Endothelial cell of umbilical vein (primary cell): ENCODE measurements around the gene PILRA. TPM values are rescaled to one million over a fixed set of nuclear protein-coding genes. Genes with fewer than 3 reads are reported as not detected.

Experiments used
- BruUV-seq: library from RNA; stranded (reverse); fragments of 400-500 nt; replicated peaks from 2 replicates; lab custom pipeline; 2021; lab: Mats Ljungman, UMichigan
- CTCF ChIA-PET: fragments of 300-600, 350-600 bp; sonication (Branson Sonifier 250); formaldehyde crosslinking; loops from one replicate; lab custom pipeline; 2021; ENCODE audit warnings: antibody characterized with exemption, inconsistent platforms; lab: Charles Lee
- POLR2A ChIA-PET: fragments of 300-600, 350-600 bp; sonication (Branson Sonifier 250); formaldehyde crosslinking; loops from one replicate; lab custom pipeline; 2021; ENCODE audit warnings: antibody characterized with exemption, inconsistent platforms; lab: Charles Lee
- DNase-seq: peaks from one replicate; pipeline ENCODE4 v3.0.0-alpha.2; 2011; ENCODE audit warnings: low read depth, low spot score
- FAIRE-seq: peaks from 2 replicates; lab custom pipeline; 2011; peaks lifted over from hg19 to GRCh38; lab: Jason Lieb, UNC
- H2AFZ ChIP-seq: 2 replicates; pipeline ENCODE4 v1.6.0; 2012; ENCODE audit warnings: low read depth, low read length, control low read depth, inconsistent platforms
- H3K27ac ChIP-seq: 2 replicates; pipeline ENCODE4 v1.5.1; 2011; ENCODE audit warnings: low read depth, mild to moderate bottlenecking, control low read depth, low read length, moderate library complexity; ENCODE audit not compliant: insufficient read depth
- H3K27me3 ChIP-seq, 2 experiments: 2 replicates each; pipeline versions ENCODE4 v1.6.0 to v1.6.1; 2011; ENCODE audit warnings: low read length in 2 of 2, mixed read lengths in 1 of 2; ENCODE audit not compliant: control insufficient read depth in 2 of 2, insufficient read depth in 2 of 2
- H3K36me3 ChIP-seq, 2 experiments: 2 replicates in 1 of 2; 3 replicates in 1 of 2; pipeline ENCODE4 v1.5.1; 2011; ENCODE audit warnings: low read length in 2 of 2, mild to moderate bottlenecking in 1 of 2, moderate library complexity in 1 of 2; ENCODE audit not compliant: control insufficient read depth in 2 of 2, insufficient read depth in 2 of 2; ENCODE audit errors: extremely low read depth in 1 of 2
- H3K4me1 ChIP-seq: 3 replicates; pipeline ENCODE4 v1.5.1; 2011; ENCODE audit warnings: mild to moderate bottlenecking, low read length; ENCODE audit not compliant: control insufficient read depth, insufficient read depth; ENCODE audit errors: extremely low read depth
- H3K4me2 ChIP-seq: 2 replicates; pipeline ENCODE4 v1.6.1; 2011; ENCODE audit warnings: low read length, control low read depth, mixed read lengths; ENCODE audit not compliant: insufficient read depth
- H3K4me3 ChIP-seq, 3 experiments: fragments of 200-600 bp in 1 of 3; sonication (generic), shearing (Covaris generic) in 1 of 3; replicated peaks in 1 of 3; 2 replicates each; pipeline ENCODE4 v1.5.1; 2011 to 2016; ENCODE audit warnings: control low read depth in 3 of 3, low read length in 3 of 3, mild to moderate bottlenecking in 2 of 3, inconsistent platforms in 1 of 3, low read depth in 1 of 3, moderate library complexity in 1 of 3; ENCODE audit not compliant: insufficient read depth in 1 of 3
- H3K79me2 ChIP-seq: 2 replicates; pipeline ENCODE4 v1.6.0; 2012; ENCODE audit warnings: low read length, inconsistent platforms; ENCODE audit not compliant: control insufficient read depth, insufficient read depth
- H3K9ac ChIP-seq: replicated peaks from 2 replicates; pipeline ENCODE3; 2011; ENCODE audit warnings: low read length, control low read depth; ENCODE audit not compliant: insufficient read depth; ENCODE audit errors: extremely low read depth
- H3K9me1 ChIP-seq: replicated peaks from 3 replicates; pipeline ENCODE4 v1.6.0; 2011; ENCODE audit warnings: mild to moderate bottlenecking, low read length; ENCODE audit not compliant: control insufficient read depth, insufficient read depth; ENCODE audit errors: extremely low read depth
- H3K9me3 ChIP-seq: replicated peaks from 2 replicates; pipeline ENCODE4 v1.5.1; 2012; ENCODE audit warnings: low read length, inconsistent platforms; ENCODE audit not compliant: control insufficient read depth, insufficient read depth
- H4K20me1 ChIP-seq: replicated peaks from 2 replicates; pipeline ENCODE3; 2011; ENCODE audit warnings: mild to moderate bottlenecking, low read length; ENCODE audit not compliant: control insufficient read depth, insufficient read depth; ENCODE audit errors: extremely low read depth
- CTCF ChIP-seq, 2 donors: IDR thresholded peaks; 1 replicate in 1 of 2; 2 replicates in 1 of 2; pipeline ENCODE4 v1.5.1; 2011; ENCODE audit warnings: low read length in 2 of 2, mild to moderate bottlenecking in 2 of 2, moderate library complexity in 2 of 2, control low read depth in 1 of 2, inconsistent platforms in 1 of 2, low read depth in 1 of 2; ENCODE audit not compliant: insufficient read depth in 1 of 2; ENCODE audit errors: extremely low read depth in 1 of 2
- EZH2 ChIP-seq: IDR thresholded peaks from 2 replicates; pipeline ENCODE4 v1.6.1; 2012; ENCODE audit warnings: borderline replicate concordance, low read depth, mild to moderate bottlenecking, moderate library complexity, low read length, inconsistent platforms; ENCODE audit not compliant: severe bottlenecking
- FOS ChIP-seq: IDR thresholded peaks from 2 replicates; pipeline ENCODE4 v1.6.1; 2011; ENCODE audit warnings: mild to moderate bottlenecking, low read length, moderate library complexity, borderline replicate concordance; ENCODE audit not compliant: insufficient read depth
- GATA2 ChIP-seq: IDR thresholded peaks from 2 replicates; pipeline ENCODE4 v1.7.0; 2011; ENCODE audit warnings: low read depth, mild to moderate bottlenecking, moderate library complexity, mixed read lengths, low read length; ENCODE audit not compliant: insufficient read length, insufficient read depth
- JUN ChIP-seq: IDR thresholded peaks from 2 replicates; pipeline ENCODE4 v1.6.1; 2011; ENCODE audit warnings: borderline replicate concordance, low read depth; ENCODE audit not compliant: insufficient read length, insufficient read depth
- MAX ChIP-seq: IDR thresholded peaks from 2 replicates; pipeline ENCODE4 v1.6.1; 2011; ENCODE audit not compliant: insufficient read depth, insufficient read length
- MYC ChIP-seq: IDR thresholded peaks from one replicate; pipeline ENCODE4 v1.6.1; 2011; ENCODE audit warnings: mild to moderate bottlenecking, low read depth, low read length
- POLR2A ChIP-seq: IDR thresholded peaks from 2 replicates; pipeline ENCODE4 v1.6.1; 2012; ENCODE audit warnings: low read depth, mild to moderate bottlenecking, control low read depth, low read length
- POLR2AphosphoS5 ChIP-seq: IDR thresholded peaks from 2 replicates; pipeline ENCODE4 v1.6.1; 2012; ENCODE audit warnings: low read depth, mild to moderate bottlenecking, control low read depth, low read length, moderate library complexity; ENCODE audit not compliant: insufficient read depth
- dilution Hi-C: fragments of 300-500 bp; cut with MboI; formaldehyde crosslinking; loops from one replicate; pipeline ENCODE4 v1.15.0; 2019; ENCODE audit warnings: low sequenced_read_pairs; ENCODE audit not compliant: extremely low pct_ligation_motif_present
- intact Hi-C: fragments of 100-400 bp; cut with micrococcal nuclease; formaldehyde crosslinking; loops from one replicate; pipeline ENCODE4 v1.10.0; 2022
- polyA plus RNA-seq, 4 experiments: library from polyadenylated mRNA; depleted of rRNA in 3 of 4; stranded (reverse) in 3 of 4; unstranded in 1 of 4; fragments of >200 nt; gene quantifications; 2 replicates each; pipeline versions ENCODE4 v1.2.1 to v1.2.3, GENCODE V29; 2011 to 2012; ENCODE audit warnings: missing spikeins in 1 of 4
- total RNA-seq: library from RNA; stranded (reverse); gene quantifications from 2 replicates; pipeline ENCODE4 v1.2.3, GENCODE V29; 2021

Gene PILRA
- total and polyA plus RNA-seq, 2 donors (not counting 3 experiments of a cell fraction or from before 2014, with no cell fraction given) = 0.61 to 1.3 TPM

- H3K36me3 ChIP-seq = no peaks in the 10 kb centered on the region
- FAIRE-seq (no peak), DNase-seq (no peak)
- H3K9ac ChIP-seq = no peak overlapping the region
- no peak overlapping the region for H3K4me3 ChIP-seq
- intact Hi-C loops = no loop called here
- no peak overlapping the region for H3K27ac ChIP-seq
- CTCF ChIA-PET = interaction anchor here (1.3 to 4.1 kb wide), 2 partner anchors 11 to 25 kb away, joined by 3 to 19 read pairs; no protein-coding TSS in a partner anchor
- H3K79me2 ChIP-seq = no peaks in the 10 kb centered on the region
- no peak overlapping the region for H3K4me2 ChIP-seq
- peaks cover 3 to 5% of the 10 kb centered on the region in 2 experiments for H3K27me3 ChIP-seq
- H4K20me1 ChIP-seq = no peaks in the 10 kb centered on the region
- POLR2A ChIA-PET = no interaction called here
- H3K9me3 ChIP-seq = no peaks in the 10 kb centered on the region
- H3K4me1 ChIP-seq = no peaks in the 10 kb centered on the region
- no peaks in the 10 kb centered on the region for H3K9me1 ChIP-seq
- TF ChIP-seq GATA2 (no peak), POLR2A (no peak), CTCF (IDR thresholded peaks at IDR 0.05; ENCODE audit: extremely low read depth in 1 of 2, insufficient read depth in 1 of 2, low read depth in 1 of 2, low read length in 2 of 2) (no peak), MAX (no peak), POLR2AphosphoS5 (no peak), MYC (no peak), FOS (no peak), EZH2 (no peak), JUN (no peak)
- H2AFZ ChIP-seq = no peak overlapping the region
- BruUV-seq = no TSS peak
- dilution Hi-C loops = no loop called here
These were observed 45.8 kb downstream of the PILRA start for GRCh38 chr7:100418930-100419659.
